GM12891 (cell line): ENCODE data around the gene TRPM1.

Experiments
- PAX5 ChIP-seq: IDR thresholded peaks from 2 replicates; pipeline ENCODE4 v1.6.1; 2011; ENCODE audit warnings: low read length, moderate library complexity, mild to moderate bottlenecking; ENCODE audit not compliant: insufficient read depth, severe bottlenecking
- POLR2A ChIP-seq: IDR thresholded peaks from 2 replicates; pipeline ENCODE4 v1.6.1; 2011; ENCODE audit warnings: low read depth, low read length, control low read depth
- POLR2AphosphoS5 ChIP-seq: IDR thresholded peaks from 2 replicates; pipeline ENCODE4 v1.6.1; 2011; ENCODE audit warnings: low read depth, low read length, control low read depth
- POU2F2 ChIP-seq: IDR thresholded peaks from 2 replicates; pipeline ENCODE4 v1.6.1; 2011; ENCODE audit warnings: low read depth, mild to moderate bottlenecking, control low read depth, low read length, moderate library complexity
- SPI1 ChIP-seq: IDR thresholded peaks from 2 replicates; pipeline ENCODE4 v1.6.1; 2011; ENCODE audit warnings: low read depth, low read length, control low read depth
- TAF1 ChIP-seq: IDR thresholded peaks from 2 replicates; pipeline ENCODE4 v1.6.1; 2011; ENCODE audit warnings: low read depth, low read length, control low read depth

DNA sequence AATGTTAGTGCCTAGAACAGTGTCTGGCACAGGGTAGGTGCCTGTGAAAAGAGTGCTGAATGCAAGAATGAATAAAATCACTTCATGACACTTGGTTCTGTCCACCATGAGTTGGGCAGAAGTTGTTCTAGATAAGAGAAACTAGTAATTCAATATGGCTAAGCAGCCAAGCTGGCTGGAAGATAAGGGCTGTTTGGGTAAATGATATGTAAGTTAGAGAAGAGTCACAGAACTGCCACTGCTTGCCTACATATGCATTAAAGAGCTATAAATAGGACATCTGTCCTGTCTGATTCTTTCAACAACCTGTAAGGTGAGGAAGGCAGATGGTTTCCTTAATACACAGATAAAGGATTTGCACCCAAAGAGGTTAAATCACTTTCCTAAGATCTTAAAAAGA is 123.2 kb downstream of the TRPM1 start:
- TF ChIP-seq POLR2AphosphoS5 (no peak), POLR2A (no peak), TAF1 (no peak), PAX5 (no peak), POU2F2 (no peak), SPI1 (no peak)
